Upper lobe of right lung (tissue), 1 donor: ENCODE results near the gene CAMSAP3. TPM values are rescaled to one million over a fixed set of nuclear protein-coding genes. Genes with fewer than 3 reads are reported as not detected.

ENCODE experiments used
- ATAC-seq: fragments of 200-7000 bp; cut with Tn5 transposase; one replicate; pipeline ENCODE4 v1.9.1; 2020; ENCODE audit warnings: mild to moderate bottlenecking, moderate library complexity
- DNase-seq: peaks from one replicate; pipeline ENCODE4 v3.0.0-alpha.2; 2020
- H3K27ac ChIP-seq: fragments of 200-600 bp; one replicate; pipeline ENCODE4 v1.8.0; 2022
- H3K27me3 ChIP-seq: fragments of 200-600 bp; one replicate; pipeline ENCODE4 v1.8.0; 2022; ENCODE audit warnings: mild to moderate bottlenecking
- H3K36me3 ChIP-seq: fragments of 200-600 bp; one replicate; pipeline ENCODE4 v1.8.0; 2022
- H3K4me1 ChIP-seq: fragments of 200-600 bp; one replicate; pipeline ENCODE4 v1.8.0; 2022
- H3K4me3 ChIP-seq: fragments of 200-600 bp; one replicate; pipeline ENCODE4 v1.8.0; 2022; ENCODE audit warnings: mild to moderate bottlenecking
- H3K9me3 ChIP-seq: fragments of 200-600 bp; one replicate; pipeline ENCODE4 v1.8.0; 2022
- intact Hi-C: fragments of 100-400 bp; cut with DNase I; formaldehyde crosslinking; loops from one replicate; pipeline ENCODE4 v1.11.0; 2022
- total RNA-seq: library from RNA; stranded (reverse); fragmentation: NEBNext Ultra II Directional; extraction: Animal tissue kit (Norgen Biotek cat#: 25700); gene quantifications from one replicate; pipeline ENCODE4 v1.2.1, GENCODE V29; 2021
- TF ChIP-seq, protein P1 (sequence below): fragments of 200-600 bp; IDR thresholded peaks from one replicate; pipeline ENCODE4 v1.8.0; 2022; ENCODE audit warnings: antibody characterized with exemption
- donor health status: DM: no; HTN: yes; CAD: no; lungs with severe emphysema.

Gene CAMSAP3
- total RNA-seq, 1 donor from 2014 or later = 29.1 TPM

DNA sequence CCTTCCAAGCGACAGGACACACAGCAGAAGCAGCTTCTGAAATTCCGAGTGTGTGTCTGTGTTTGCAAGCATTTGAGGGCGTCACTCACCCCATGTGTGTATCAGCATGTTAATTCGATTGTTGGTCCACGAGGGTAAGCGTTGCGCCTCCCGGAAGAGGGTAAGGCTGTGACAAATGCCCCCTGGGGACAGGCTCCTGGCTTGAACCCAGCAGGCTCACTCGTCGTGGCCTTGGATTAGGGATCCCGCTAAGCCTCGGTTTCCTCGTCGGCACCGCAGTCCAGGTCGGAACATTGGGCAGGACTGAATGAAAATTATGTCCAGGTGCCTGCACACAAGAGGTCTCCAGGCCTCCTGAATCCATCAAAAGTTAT is 40.6 kb downstream of the CAMSAP3 start:
- ATAC-seq (no peak), DNase-seq (no peak)
- Histone ChIP-seq H3K4me3 (peak overlapping the region; percentile 82), H3K9me3 (no peaks in the 10 kb centered on the region), H3K27me3 (peaks cover 5% of the 10 kb centered on the region), H3K4me1 (peaks cover 7% of the 10 kb centered on the region), H3K36me3 (peaks cover 7% of the 10 kb centered on the region), H3K27ac (peak overlapping the region; percentile 95)
- TF ChIP-seq, protein P1, sequence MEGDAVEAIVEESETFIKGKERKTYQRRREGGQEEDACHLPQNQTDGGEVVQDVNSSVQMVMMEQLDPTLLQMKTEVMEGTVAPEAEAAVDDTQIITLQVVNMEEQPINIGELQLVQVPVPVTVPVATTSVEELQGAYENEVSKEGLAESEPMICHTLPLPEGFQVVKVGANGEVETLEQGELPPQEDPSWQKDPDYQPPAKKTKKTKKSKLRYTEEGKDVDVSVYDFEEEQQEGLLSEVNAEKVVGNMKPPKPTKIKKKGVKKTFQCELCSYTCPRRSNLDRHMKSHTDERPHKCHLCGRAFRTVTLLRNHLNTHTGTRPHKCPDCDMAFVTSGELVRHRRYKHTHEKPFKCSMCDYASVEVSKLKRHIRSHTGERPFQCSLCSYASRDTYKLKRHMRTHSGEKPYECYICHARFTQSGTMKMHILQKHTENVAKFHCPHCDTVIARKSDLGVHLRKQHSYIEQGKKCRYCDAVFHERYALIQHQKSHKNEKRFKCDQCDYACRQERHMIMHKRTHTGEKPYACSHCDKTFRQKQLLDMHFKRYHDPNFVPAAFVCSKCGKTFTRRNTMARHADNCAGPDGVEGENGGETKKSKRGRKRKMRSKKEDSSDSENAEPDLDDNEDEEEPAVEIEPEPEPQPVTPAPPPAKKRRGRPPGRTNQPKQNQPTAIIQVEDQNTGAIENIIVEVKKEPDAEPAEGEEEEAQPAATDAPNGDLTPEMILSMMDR = no peak
- intact Hi-C loops = no loop called here

DNA sequence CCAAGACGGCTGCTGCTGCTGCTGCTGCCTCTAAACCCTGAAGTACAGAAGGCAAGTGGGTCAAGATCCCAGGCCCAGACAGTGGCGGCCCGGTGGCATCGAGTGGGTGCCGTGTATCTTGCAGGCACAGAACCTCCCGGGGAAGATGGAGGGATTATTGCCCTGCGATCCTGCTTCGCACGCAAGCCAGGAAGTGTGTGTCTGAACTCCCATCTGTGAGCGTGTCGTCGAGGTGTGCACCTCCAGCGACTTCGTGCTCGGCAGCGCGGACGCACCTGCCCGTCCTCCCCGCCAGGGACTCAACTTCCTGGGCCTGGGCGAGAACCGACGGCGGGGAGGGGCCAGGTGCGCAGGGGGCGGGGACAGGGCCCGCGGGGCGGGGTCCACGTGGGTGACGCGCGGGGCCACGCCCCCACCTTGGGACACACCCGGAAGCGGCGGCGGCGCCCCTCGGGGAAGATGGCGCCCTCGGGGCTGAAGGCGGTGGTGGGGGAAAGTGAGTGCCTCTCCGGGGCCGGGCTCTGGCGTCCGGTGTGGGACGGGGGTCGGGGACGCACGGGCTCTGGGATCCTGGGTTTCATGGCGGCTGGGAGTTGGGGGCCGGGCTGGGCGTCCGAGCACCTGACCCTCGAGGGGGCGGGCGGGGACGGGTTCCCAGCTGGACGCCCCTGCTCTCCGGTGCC is 41.2 kb downstream of the CAMSAP3 start, which contains the start of gene STXBP2:
Gene STXBP2 (plus strand): TSS at position 420 of the 683 bp plus-strand sequence. CDS start 40 bp downstream, at position 460.
- peak within 1 kb of the TSS; percentile 95 for H3K27ac ChIP-seq
- peaks cover 6% of the 10 kb centered on the region for H3K36me3 ChIP-seq
- TF ChIP-seq, protein P1 = no peak
- DNase-seq (peak; percentile 94), ATAC-seq (peak; percentile 96)
- no peaks in the 10 kb centered on the region for H3K9me3 ChIP-seq
- H3K4me1 ChIP-seq = peaks cover 7% of the 10 kb centered on the region
- peak within 1 kb of the TSS; percentile 82 for H3K4me3 ChIP-seq
- intact Hi-C loops = no loop called here
- peaks cover 5% of the 10 kb centered on the region for H3K27me3 ChIP-seq

DNA sequence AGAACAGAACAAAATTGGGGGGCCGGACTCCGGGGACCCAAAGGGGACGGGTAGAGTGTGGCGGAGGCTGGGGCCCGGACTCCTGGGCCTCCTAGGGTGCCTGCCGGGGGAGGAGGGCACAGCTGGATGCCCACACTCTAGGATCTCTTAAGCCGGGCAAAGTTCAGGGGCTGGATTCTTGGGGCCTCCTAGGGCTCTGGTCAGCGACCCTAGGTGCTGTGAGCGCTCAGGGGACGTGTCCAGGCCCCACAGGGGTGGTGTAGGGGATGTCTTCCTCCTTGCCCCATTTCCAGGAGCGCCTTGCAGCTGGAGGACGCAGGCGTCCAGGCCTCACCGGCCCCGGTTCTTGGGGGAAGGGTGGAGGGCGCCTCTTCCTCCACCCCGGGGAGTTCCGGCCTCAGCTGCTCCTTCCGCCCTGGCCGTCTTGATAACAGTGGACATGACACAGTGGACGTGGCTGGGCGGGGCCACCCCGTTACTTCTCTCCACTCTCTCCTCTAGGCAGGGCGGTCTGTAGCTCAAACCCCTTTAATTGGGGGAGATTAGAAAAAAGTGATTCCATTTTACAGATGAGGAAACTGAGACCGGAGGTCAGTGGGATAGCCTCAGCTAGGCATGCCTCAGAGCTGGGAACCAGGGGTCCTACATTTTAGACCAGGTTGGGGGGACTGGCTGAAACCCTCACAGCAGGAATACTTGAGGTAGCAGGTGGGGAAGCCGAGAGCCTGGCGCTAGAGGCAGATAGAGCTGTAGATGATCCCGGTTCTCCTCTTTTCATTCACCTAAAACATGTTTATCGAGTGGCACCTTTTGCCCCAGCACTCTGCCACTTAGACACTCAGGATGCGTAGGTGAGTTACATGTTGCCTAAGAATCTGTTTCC is 42.0 kb downstream of the CAMSAP3 start:
- peak; percentile 77 for ATAC-seq
- peaks cover 5% of the 10 kb centered on the region for H3K27me3 ChIP-seq
- H3K9me3 ChIP-seq = no peaks in the 10 kb centered on the region
- no peaks in the 10 kb centered on the region for H3K36me3 ChIP-seq
- TF ChIP-seq, protein P1 = no peak
- peaks cover 7% of the 10 kb centered on the region for H3K4me1 ChIP-seq
- peak; percentile 88 for DNase-seq
- H3K27ac ChIP-seq = peak overlapping the region; percentile 95
- intact Hi-C loops = no loop called here
- peak overlapping the region; percentile 82 for H3K4me3 ChIP-seq

DNA sequence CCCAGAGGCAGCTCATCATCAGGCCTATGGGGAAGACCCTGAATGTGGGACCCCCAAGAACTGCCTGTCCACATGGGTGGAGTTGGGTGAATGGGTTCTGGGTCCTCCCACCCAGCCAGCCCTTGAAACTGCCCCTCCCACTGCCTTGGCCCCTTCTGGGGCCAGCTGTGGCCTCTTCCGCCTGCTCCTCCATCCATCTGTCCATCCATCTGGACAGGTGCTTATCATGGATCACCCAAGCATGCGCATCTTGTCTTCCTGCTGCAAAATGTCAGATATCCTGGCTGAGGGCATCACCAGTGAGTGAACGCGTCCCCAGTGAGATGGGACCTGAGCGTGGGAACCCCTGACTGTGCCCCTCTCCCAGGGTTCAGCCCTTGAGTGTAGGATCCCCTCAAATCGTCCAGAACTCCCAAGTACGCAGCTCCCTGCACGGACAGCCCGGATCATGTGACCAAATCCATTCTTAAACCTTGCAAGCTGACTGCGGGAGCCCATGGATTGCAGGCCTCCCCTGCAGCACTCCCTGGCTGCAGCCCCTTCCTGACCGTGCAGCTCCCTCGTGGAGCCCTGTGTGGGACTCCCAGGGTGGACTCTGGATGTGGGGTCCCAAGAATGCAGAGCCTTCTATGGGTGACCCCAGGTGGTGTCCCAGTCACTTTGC is 43.3 kb downstream of the CAMSAP3 start:
- H3K27me3 ChIP-seq = peaks cover 5% of the 10 kb centered on the region
- ATAC-seq (no peak), DNase-seq (no peak)
- no peaks in the 10 kb centered on the region for H3K36me3 ChIP-seq
- H3K4me3 ChIP-seq = no peak overlapping the region
- H3K4me1 ChIP-seq = peaks cover 7% of the 10 kb centered on the region
- intact Hi-C loops = no loop called here
- H3K27ac ChIP-seq = no peak overlapping the region
- H3K9me3 ChIP-seq = no peaks in the 10 kb centered on the region
- TF ChIP-seq, protein P1 = no peak

DNA sequence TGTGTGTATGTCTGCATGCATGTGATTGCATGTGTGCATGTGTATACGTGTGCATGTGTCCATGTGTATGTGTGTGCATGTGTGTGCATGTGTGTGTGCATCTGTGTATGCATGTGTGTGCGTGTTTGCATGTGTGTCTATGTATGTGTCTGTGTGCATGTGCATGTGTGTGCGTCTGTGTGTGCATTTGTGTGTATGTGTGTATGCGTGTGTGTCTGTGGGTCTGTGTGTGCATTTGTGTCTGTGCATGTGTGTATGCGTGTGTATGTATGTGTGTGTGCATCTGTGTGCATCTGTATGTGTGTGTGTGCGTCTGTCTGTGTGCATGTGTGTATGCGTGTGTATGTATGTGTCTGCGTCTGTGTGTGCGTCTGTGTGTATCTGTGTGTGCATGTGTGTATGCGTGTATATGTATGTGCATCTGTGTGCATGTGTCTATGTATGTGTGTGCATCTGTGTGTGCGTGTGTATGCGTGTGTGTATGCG is 44.2 kb downstream of the CAMSAP3 start:
- peaks cover 6% of the 10 kb centered on the region for H3K36me3 ChIP-seq
- H3K4me1 ChIP-seq = peaks cover 7% of the 10 kb centered on the region
- H3K9me3 ChIP-seq = no peaks in the 10 kb centered on the region
- intact Hi-C loops = no loop called here
- no peak overlapping the region for H3K27ac ChIP-seq
- DNase-seq (no peak), ATAC-seq (no peak)
- H3K27me3 ChIP-seq = peaks cover 5% of the 10 kb centered on the region
- no peak overlapping the region for H3K4me3 ChIP-seq
- TF ChIP-seq, protein P1 = no peak
